C4-2B (cell line): ENCODE measurements around the gene HIF1AN.

Experiments used
- CTCF ChIP-seq: fragments of 450-650 bp; conservative IDR thresholded peaks from 2 replicates; pipeline ENCODE4 v1.5.1; 2017; ENCODE audit warnings: mild to moderate bottlenecking
- ZFX ChIP-seq: fragments of 450-650 bp; IDR thresholded peaks from 2 replicates; pipeline ENCODE4 v1.6.1; 2017

- TF ChIP-seq CTCF: no peak
- no peak for TF ChIP-seq ZFX
Measured at GRCh38 chr10:100607439-100607838, 71.7 kb downstream of the HIF1AN start.
